GM21717 (cell line): ENCODE measurements around the gene ELAVL2.

ENCODE experiments used
- ATAC-seq: cut with Tn5 transposase; IDR thresholded peaks from one replicate; pipeline ENCODE4 v1.9.1; 2021; ENCODE audit warnings: mild to moderate bottlenecking, moderate library complexity; ENCODE audit not compliant: unreplicated experiment

The ELAVL2 gene

GRCh38 chr9:23822261-23823169 is 3.5 kb downstream of the ELAVL2 start:
- ATAC-seq, result no peak

GRCh38 chr9:23821375-23822181 is 4.5 kb downstream of the ELAVL2 start:
- no peak for ATAC-seq

GRCh38 chr9:23820451-23821374 is 5.3 kb downstream of the ELAVL2 start:
- ATAC-seq, result no peak

GRCh38 chr9:23819403-23819802 is 6.6 kb downstream of the ELAVL2 start:
- no peak for ATAC-seq

- ATAC-seq, result no peak
Observed at GRCh38 chr9:23814243-23814642, 11.8 kb downstream of the ELAVL2 start.

GRCh38 chr9:23812673-23813072 is 13.4 kb downstream of the ELAVL2 start:
- ATAC-seq, result no peak

- ATAC-seq, result no peak
Observed at GRCh38 chr9:23811633-23812032, 14.4 kb downstream of the ELAVL2 start.

GRCh38 chr9:23803216-23803615 is 22.8 kb downstream of the ELAVL2 start:
- ATAC-seq, result no peak

- no peak for ATAC-seq
Observed at GRCh38 chr9:23801523-23801922, 24.5 kb downstream of the ELAVL2 start.

GRCh38 chr9:23799521-23799920 is 26.5 kb downstream of the ELAVL2 start:
- no peak for ATAC-seq

GRCh38 chr9:23798325-23798724 is 27.7 kb downstream of the ELAVL2 start:
- no peak for ATAC-seq

- no peak for ATAC-seq
Observed at GRCh38 chr9:23796209-23796608, 29.8 kb downstream of the ELAVL2 start.

- no peak for ATAC-seq
Observed at GRCh38 chr9:23790351-23791260, 35.4 kb downstream of the ELAVL2 start.

GRCh38 chr9:23789529-23790254 is 36.3 kb downstream of the ELAVL2 start:
- ATAC-seq, result no peak

- ATAC-seq, result no peak
Observed at GRCh38 chr9:23784962-23785361, 41.1 kb downstream of the ELAVL2 start.

- ATAC-seq, result no peak
Observed at GRCh38 chr9:23783509-23783908, 42.5 kb downstream of the ELAVL2 start.

- no peak for ATAC-seq
Observed at GRCh38 chr9:23779220-23779619, 46.8 kb downstream of the ELAVL2 start.

- ATAC-seq, result no peak
Observed at GRCh38 chr9:23777328-23777727, 48.7 kb downstream of the ELAVL2 start.

- ATAC-seq, result no peak
Observed at GRCh38 chr9:23775549-23775948, 50.5 kb downstream of the ELAVL2 start.
